HG03060 (cell line): ENCODE measurements around the gene NPY5R.

Experiments
- ATAC-seq: cut with Tn5 transposase; IDR thresholded peaks from one replicate; pipeline ENCODE4 v1.9.1; 2021; ENCODE audit warnings: low read depth, moderate number of reproducible peaks; ENCODE audit not compliant: unreplicated experiment

The NPY5R gene

DNA sequence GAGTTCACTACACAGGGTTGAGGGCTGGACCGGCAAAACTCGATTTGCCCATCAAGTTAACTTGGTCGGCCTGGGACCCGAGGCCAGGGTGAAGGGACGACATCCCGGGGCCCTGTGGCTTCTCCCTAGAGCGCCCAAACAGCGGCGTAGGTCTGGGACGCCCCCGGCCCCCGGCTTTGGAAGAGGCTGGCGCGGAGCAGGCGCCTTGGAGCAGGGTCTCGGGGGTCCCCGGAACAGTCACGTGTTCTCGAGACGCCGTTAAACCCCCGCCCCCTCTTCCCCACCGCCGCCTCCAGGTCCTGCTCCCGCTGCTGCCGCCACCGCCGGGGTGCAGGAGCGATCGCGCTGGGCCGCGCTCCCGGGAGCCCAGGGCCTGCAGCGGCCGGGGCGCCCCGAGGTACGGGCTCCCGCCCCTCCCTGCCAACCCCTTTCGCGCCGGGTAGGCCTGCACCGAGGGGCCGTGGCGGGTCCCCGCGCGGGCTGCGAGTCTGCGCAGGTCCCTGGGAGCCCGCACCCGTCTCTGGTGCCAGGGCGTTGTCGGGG is at the start of gene NPY5R:
NPY5R (plus strand) TSS at position 289 of the 543 bp plus-strand sequence. CDS start 6,382 bp downstream, outside the sequence.
- no peak for ATAC-seq

DNA sequence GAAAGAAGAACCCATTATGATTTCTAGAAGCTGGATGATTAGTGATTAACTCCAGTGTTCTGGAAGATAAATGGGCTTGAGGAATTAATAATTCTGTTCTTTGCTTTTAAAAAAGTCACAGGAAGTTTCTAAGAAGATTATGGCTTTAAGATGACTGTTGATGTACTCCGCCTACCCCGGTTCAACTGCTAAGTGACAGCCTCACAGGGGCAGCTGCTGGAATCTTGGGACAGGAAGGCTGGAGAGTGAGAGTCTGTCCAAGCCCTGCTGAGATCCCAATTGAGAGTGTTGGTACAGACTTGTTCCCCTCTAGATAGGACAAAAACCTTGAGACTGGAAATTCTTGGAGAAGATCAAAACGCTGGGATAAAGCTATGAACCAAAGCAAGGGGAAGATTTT is 48.6 kb upstream of the NPY5R start:
- no peak for ATAC-seq

DNA sequence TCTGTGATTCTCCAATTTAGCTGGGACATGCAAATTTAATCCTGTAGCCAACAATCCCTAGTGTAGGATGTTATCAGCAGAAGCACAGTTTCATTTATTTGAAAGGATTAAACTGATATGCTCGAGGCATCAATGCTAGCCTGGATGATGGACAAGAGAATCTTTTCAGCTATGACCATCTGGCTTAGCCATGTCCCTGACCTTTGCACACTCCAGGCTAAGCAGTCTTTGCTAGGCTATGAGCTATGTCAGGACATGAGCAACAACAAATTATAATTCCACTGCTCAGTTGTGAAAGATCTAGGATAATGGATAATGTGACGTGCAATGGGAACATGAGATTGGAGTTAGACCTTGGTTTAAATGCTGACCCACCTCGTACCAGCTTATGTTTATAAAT is 43.2 kb upstream of the NPY5R start:
- ATAC-seq = no peak

DNA sequence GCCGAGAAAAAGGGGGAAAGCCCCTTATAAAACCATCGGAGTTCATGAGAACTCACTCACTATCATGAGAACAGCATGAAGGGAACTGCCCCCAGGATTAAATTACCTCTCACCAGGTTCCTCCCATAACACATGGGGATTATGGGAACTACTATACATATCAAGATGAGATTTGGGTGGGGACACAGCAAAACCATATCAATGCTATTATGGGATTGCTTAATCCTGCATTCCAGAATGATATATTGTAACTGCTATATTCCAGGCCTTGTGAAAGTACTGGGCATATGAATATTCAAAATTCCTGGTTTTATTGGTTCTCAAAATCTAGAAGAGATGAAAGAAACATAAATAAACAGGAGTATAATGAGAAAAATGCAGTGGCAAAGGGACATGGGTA is 40.6 kb upstream of the NPY5R start:
- ATAC-seq = no peak

DNA sequence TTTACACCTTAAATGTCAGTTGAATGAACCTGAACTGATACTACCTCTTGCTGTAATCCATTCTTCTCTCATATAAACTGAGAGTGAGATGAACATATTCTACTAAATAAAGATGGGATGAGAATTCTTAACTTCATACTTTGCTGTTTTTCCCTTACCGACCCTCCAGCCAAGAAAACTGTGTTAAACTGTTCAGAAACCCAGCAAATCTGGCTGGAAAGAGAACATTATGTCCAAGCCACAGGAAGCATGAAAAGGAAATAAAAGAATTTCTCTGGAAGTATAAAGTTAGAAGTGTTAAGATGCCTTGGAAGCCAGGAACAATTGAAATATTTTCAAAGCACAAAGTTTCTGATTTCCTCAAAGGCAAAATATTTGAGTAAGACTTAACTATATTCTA is 34.2 kb upstream of the NPY5R start:
- no peak for ATAC-seq

DNA sequence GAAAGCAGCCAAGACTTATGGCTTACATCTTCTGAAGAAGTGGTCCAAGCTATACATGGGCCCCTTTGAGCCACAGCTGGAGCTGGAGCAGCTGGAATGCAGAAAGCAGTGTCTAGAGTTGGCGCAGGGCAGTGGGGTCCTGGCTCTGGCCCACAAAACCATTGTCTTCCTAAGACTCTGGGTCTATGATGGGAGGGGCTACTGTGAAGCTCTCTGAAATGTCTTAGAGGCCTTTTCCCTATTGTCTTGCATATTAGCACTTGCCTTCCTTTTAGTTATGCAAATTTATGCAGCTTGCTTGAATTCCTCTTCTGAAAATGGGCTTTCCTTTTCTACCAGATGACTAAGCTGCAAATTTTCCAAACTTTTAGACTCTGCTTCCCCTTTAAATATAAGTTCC is 26.6 kb upstream of the NPY5R start:
- no peak for ATAC-seq

DNA sequence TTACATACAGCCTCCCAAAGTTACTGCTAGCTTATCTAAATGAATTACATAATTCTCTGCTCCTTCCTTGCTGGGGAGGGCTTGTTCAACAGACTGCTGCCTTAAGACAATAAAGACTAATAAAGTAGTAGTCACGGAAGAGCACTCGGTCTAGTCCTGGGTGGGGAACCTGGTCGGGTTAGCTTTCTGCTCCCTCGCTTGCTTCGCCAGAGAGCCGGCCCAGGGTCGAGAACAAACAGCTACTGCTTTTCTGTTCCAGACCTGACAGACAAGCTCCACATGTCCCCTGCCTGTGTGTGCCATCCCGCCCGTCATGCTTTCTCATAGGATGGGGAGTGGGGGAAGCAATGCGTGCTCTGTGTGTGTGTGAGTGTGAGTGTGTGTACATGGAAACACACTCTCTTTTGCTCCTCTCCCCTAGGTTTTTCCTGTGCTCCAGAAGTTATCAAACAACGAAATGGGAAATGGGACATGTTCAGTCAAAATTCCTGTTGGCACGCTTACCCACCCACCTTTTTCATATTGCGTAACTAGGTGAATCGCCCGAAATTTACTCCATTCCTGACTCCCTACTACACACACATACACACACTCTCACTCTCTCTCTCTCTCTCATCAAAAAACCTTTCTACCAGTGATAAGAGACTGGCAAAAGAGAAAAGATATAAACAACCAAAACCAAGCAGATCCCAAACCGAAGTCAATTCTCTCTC is 12.6 kb upstream of the NPY5R start:
- no peak for ATAC-seq

DNA sequence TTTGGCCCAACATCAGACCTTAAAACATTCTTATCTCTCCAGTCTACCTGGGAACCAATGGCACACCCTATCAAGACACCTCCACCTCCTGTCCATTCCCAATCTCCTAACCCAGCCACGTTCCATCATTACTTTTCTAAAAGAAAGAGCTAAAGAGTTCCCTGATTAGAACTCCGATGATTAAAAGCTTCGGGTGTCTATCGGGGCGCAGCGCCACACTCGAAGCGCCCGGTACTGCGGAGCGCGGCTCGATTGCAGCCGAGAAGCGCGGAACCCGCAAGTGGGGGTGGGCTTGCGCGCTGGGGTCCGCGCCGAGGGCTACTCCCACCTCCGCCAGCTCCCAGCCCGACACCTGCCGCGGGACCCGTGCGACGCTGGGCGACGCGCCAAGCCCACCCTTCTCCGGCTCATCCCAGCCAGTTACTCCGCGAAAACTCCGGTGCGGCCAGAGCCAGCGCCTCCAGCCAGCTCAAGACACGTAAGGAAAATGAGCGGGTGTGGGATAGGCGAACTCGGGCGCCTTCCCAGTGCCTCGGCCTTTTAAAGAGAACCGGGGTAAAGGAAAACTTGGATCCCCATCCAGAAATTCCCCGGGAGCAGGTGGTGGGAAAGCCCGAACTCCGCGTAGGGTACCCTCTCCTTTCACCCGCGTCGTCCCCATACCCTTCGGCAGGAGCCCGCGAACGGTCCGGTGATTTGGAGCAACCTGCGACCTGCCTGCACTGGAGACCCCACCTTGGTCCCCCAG is 11.9 kb upstream of the NPY5R start:
- ATAC-seq = no peak

DNA sequence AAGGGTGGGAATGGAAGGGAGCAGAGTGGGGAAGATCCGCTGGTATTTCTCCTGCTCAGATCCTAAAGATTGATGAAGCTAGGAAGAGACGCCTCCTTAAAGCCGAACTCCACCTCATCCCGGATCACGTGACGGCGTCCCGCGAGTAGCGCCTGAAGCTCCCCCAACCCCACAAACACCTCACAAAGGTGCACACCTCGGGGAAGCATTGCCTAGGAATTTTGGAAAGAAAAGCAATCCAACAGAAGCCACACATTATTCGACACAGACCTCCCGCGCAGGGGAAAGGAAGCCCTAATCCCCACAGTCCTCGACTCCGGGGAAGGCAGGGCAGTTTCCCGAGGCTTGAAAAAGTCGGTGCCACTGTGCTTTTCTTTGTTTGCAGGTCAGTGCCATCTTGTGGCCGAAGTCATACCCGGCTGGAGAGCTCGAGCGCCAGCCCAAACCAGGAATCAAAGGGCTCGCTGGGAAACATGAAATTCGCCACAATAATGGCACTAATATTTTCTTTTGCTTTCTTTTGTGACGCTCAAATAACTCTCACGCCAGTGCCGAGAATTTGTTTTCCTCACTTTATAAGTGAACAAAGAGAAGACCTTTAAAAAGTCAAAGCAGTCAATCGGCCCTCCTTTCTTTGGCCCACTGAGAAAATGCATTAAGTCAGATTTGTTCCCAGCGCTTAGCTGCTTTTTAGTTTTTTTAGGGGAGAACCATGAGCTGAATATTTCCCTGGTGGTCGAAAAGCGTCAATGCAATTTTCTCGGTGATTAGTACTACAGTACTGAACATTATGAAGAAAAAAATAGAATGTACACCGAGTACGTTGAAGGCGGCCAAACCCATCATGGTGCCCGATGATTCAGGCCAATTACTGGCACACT is 10.9 kb upstream of the NPY5R start, which contains the start of gene NPY1R:
NPY1R (minus strand) TSS at position 71 of the 881 bp plus-strand sequence. CDS start 6,042 bp downstream, outside the sequence.
- peak; percentile 78 for ATAC-seq

DNA sequence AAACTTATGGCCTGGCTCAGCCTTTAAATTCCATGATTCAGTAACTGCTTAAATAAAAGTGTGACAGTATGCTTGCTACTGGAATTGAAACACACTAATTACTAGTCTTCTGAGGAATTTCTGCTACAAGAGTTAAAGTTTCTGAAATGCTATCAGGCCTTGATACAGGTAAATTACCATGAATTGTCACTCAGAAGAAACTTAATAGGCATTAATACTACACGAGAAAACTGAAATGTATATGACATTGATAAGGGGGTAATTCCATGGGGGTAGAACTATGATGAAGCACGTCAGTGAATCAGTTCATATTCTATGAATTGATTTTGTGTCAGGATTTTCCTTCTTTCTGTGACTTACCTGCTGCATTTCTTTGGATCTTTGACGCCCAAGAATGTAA is 8.3 kb upstream of the NPY5R start:
- ATAC-seq = no peak

DNA sequence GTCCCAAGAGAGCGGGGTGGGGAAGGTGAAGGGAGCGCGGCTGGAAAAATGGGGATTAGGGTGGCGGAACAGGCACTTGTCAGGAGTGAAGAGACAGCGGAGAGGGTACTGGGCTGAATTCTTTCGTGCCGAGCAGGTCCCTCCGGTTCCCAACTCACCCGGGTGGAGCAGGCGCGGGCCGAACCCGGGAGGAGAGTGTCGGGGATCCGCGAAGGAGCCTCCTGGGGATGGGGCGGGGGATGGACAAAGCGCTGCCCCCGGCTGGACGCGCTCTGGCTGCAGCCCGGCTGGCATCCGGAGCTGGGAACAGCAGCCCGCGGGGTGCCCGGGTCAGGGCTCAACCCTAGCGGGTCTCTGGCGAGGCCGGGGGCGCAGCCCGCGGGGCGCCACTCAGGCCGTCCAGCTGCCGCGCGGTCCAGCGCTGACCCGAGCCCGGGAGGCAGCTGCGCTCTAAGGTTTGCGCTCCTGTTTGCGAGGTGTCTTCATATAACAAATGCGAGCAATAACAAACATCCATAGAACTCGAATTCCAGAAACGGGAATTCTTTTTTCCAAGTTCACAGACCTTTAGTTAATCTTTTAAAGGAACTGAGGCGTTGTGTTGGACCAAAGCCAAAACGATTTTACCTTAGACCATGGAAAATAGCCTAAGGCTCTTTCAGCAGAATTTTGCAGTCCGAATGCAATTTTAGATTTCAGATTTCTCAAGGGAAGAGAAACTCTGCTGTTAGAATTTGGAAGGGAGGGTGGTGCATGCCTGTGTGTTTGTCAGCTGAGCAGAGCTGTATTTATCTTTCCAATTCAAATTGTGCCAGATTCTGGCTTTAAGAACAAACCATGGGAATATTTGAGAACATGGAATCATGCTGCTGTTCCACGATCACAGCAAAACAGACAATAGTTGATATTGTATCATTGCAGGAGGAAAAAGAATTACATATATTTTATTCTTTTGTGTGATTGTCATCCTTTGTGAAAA is 744 bp downstream of the NPY5R start:
- ATAC-seq = no peak

DNA sequence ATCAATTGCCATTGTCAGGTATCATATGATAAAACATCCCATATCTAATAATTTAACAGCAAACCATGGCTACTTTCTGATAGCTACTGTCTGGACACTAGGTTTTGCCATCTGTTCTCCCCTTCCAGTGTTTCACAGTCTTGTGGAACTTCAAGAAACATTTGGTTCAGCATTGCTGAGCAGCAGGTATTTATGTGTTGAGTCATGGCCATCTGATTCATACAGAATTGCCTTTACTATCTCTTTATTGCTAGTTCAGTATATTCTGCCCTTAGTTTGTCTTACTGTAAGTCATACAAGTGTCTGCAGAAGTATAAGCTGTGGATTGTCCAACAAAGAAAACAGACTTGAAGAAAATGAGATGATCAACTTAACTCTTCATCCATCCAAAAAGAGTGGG is 7.0 kb downstream of the NPY5R start:
- no peak for ATAC-seq

DNA sequence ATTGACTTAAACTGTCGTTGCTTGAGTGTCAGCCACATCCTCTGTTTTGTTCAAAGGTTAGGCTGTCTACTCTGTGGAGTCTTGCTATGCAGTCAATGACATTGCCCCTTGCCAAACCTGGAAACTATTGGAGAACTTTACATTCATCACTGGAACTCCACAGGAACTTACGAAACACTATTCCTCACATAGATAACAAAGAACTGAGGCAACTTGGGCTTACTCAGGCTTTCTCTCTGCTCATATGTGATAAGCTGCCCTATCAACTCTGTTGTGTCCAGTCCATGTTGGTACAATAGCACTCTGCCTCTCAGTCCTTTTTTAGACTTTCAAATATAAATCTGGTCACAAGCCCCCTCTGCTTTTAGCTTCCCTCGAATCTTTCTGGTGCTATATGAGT is 9.4 kb downstream of the NPY5R start:
- no peak for ATAC-seq

DNA sequence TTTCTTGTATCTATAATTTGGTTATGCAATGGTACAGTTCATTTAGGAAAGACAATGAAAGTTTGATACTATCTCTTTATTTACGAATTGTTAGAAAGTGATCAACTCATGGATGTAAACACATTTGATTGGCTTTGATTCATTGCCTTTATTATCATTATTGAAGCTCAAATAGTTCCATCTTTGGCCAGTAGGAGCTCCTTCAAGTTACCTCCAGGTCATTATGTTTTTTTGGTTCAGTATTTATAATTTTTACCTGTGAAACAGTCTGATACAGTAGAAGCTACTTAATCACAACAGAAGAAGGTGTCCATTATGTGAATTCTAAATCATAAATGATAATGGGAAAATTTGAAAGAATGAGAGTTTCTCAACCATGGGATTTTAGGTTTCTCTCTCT is 12.4 kb downstream of the NPY5R start:
- no peak for ATAC-seq

DNA sequence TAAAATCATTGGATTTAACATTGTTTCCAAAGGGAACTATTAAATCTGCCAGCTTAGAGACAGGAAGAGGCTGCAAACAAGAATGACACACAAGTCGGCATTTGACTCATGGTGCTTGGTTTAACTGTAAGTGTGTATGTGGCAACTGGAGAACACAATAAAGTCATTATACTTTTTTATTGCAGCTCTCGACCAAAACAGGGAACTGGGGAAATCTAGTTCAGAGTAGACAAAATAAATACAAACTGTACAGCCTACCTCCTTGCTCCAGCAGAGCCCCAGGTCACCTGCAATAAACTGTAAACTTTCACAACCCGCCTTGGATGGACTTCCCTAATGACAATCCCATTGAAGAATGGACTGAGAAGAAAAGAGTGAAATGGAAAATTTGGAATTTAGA is 24.0 kb downstream of the NPY5R start:
- no peak for ATAC-seq

DNA sequence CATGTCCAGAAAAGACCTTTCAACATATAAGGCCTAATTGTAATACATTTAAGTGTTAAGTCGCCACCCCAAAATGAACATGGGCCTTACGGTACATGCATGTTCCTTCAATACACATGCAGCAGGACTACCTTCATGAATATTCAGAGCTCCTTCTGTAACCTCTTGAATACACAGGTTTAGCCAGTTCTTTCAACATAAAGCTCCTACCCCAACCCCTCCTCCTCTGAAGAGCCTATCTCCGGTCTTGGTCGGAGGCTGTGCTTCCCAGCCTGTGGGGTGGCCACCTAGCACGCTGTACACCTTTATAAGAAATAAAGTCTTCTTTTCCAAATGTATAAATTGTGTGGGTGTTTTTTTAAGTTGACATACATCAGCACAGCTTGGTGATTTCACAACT is 28.3 kb downstream of the NPY5R start:
- ATAC-seq = no peak

DNA sequence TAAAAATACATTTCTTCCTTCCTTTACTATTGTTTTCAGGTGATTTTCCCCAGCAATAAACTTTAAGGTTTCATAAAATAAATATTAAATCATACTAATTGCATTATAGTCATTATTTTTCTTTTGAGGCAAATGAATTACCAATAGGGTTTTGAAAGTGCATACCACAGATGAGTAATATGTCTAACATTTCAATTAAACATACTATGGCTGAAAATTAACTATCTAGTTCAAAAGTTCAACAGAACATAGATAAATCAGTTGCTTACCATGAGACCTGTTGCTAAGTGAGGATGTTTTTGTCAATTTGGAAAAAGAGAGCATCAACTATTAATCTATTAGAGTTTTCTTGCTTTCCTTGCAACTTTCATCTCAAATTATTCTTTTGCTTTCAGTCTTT is 35.0 kb downstream of the NPY5R start:
- ATAC-seq = no peak

DNA sequence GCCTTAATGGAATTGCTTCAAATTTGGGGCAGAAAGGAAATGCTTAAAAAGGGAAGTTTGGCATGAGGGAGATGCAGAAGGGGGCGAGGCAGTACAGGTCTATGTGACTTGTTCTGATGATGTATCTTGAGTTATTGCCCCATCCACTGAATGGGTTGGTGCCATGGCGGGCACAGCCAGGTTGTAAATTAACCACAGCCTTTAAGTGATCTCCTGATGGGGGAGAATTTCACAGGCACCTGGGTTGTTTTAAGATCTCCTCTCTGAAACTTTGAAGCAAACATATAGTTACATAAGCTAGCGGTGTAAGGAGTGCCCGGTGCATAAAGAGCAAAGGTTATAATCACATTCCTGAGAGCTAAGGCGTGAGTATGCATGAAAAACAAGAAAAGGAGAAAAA is 37.0 kb downstream of the NPY5R start:
- no peak for ATAC-seq

DNA sequence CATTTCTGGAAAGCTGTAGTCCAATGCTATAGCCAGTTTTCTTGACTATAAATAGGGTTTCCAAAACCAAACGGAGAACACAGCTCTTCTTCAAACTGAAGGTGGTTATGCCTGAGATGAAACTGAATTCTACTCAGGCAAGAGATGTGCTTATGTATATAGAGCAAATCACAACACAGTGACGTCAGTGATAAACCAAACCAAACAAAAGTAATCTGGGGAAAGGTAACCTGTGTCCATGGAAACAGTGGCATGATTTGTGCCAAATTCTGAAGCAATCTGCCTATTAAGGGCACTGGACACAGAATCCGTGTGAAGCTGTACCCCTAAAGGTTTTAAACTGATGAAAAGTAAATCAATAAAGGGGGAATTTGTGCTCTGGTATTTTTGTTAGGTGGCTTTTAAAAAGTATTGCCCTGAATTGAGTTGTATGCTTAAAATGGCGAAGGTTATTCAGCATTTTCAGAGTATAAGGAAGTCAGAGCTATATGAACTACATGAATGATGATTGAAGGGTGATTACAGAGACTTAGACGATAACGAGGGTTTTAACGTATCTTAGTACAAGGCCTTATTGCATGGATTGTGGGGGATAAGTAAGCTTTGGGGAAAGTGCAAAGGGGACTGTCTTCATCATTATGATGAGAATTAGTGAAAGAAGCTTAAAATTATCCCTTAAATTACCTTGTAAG is 38.6 kb downstream of the NPY5R start:
- ATAC-seq = no peak
